Endodermal cell (in vitro differentiated cells): ENCODE data around the gene C1orf174. TPM values are rescaled to one million over a fixed set of nuclear protein-coding genes. Genes with fewer than 3 reads are reported as not detected.

Experiments
- DNase-seq: peaks from one replicate; pipeline ENCODE4 v3.0.0-alpha.2; 2017
- H3K27ac ChIP-seq: 2 replicates; pipeline ENCODE4 v1.5.1; 2013; ENCODE audit warnings: mild to moderate bottlenecking, low read depth, low read length, moderate library complexity
- H3K27me3 ChIP-seq: 2 replicates; pipeline ENCODE4 v1.6.1; 2013; ENCODE audit warnings: mild to moderate bottlenecking, low read length, moderate library complexity; ENCODE audit not compliant: insufficient read depth, control insufficient read depth, poor library complexity, severe bottlenecking
- H3K36me3 ChIP-seq: 2 replicates; pipeline ENCODE4 v1.7.0; 2013; ENCODE audit warnings: mild to moderate bottlenecking, low read length, moderate library complexity; ENCODE audit not compliant: control insufficient read depth, insufficient read depth
- H3K4me1 ChIP-seq: one replicate; pipeline ENCODE4 v1.7.0; 2013; ENCODE audit warnings: low read length; ENCODE audit not compliant: control insufficient read depth, insufficient read depth
- H3K4me3 ChIP-seq: 2 replicates; pipeline ENCODE4 v1.5.1; 2013; ENCODE audit warnings: mild to moderate bottlenecking, low read length, moderate library complexity
- H3K9ac ChIP-seq: 2 replicates; pipeline ENCODE4 v1.6.1; 2013; ENCODE audit warnings: mild to moderate bottlenecking, low read length, moderate library complexity; ENCODE audit not compliant: poor library complexity, severe bottlenecking; ENCODE audit errors: extremely low read depth
- H3K9me3 ChIP-seq: 2 replicates; pipeline ENCODE4 v1.6.1; 2013; ENCODE audit warnings: mild to moderate bottlenecking, low read length, moderate library complexity; ENCODE audit not compliant: control insufficient read depth
- H3K27ac Mint-ChIP-seq: 2 replicates; pipeline ENCODE4 v1.8.0; 2020; ENCODE audit warnings: mixed read lengths
- H3K27me3 Mint-ChIP-seq: 2 replicates; pipeline ENCODE4 v1.8.0; 2021; ENCODE audit warnings: mild to moderate bottlenecking, mixed read lengths; ENCODE audit not compliant: insufficient read depth
- H3K36me3 Mint-ChIP-seq: 2 replicates; pipeline ENCODE4 v1.8.0; 2020; ENCODE audit warnings: low read depth, mixed read lengths
- H3K4me1 Mint-ChIP-seq: 2 replicates; pipeline ENCODE4 v1.8.0; 2020; ENCODE audit warnings: mixed read lengths
- H3K4me3 Mint-ChIP-seq: 2 replicates; pipeline ENCODE4 v1.8.0; 2020; ENCODE audit warnings: mild to moderate bottlenecking, moderate library complexity, mixed read lengths
- H3K9me3 Mint-ChIP-seq: 2 replicates; pipeline ENCODE4 v1.8.0; 2020; ENCODE audit warnings: mild to moderate bottlenecking, mixed read lengths
- WGBS, 2 experiments: methylation state at CpG; one replicate each; pipeline versions ENCODE4 v1.1.5 to v1.1.7; 2013; ENCODE audit warnings: missing lambda C conversion rate in 2 of 2, mixed read lengths in 1 of 2; ENCODE audit not compliant: insufficient coverage in 1 of 2, insufficient read length in 1 of 2; 5-methylcytosine and 5-hydroxymethylcytosine counted together
- total RNA-seq, 2 donors: library from RNA; stranded (reverse); fragmentation: NEBNext Ultra II Directional in 1 of 2; extraction: Animal tissue kit (Norgen Biotek cat#: 25700) in 1 of 2; gene quantifications; 2 replicates in 1 of 2; 3 replicates in 1 of 2; pipeline ENCODE4 v1.2.1, GENCODE V29; 2021
- TF ChIP-seq, protein P1 (sequence below): fragments of 200-600 bp; sonication (generic); conservative IDR thresholded peaks from 2 replicates; pipeline ENCODE4 v1.5.0; 2021; ENCODE audit warnings: antibody characterized with exemption, mild to moderate bottlenecking

The C1orf174 gene
- total RNA-seq, 2 donors from 2014 or later: 28.4 to 38.4 TPM

DNA sequence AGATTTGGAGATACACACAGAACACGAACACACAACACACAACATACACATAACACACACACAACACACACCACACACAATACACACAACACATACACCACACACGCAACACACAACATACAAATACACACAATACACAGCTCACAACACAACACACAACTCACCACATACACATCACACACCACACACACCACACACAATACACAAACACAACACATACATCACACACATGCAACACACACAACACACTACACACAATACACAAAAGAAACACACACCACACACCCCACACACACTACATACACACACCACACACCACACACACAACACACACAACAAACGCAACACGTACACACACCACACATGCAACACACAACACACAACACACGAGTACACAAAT lies 29.1 kb upstream of the C1orf174 start:
- no peak overlapping the region for H3K4me3 Mint-ChIP-seq
- DNase-seq: no peak
- no peaks in the 10 kb centered on the region for H3K4me1 ChIP-seq
- TF ChIP-seq, protein P1, sequence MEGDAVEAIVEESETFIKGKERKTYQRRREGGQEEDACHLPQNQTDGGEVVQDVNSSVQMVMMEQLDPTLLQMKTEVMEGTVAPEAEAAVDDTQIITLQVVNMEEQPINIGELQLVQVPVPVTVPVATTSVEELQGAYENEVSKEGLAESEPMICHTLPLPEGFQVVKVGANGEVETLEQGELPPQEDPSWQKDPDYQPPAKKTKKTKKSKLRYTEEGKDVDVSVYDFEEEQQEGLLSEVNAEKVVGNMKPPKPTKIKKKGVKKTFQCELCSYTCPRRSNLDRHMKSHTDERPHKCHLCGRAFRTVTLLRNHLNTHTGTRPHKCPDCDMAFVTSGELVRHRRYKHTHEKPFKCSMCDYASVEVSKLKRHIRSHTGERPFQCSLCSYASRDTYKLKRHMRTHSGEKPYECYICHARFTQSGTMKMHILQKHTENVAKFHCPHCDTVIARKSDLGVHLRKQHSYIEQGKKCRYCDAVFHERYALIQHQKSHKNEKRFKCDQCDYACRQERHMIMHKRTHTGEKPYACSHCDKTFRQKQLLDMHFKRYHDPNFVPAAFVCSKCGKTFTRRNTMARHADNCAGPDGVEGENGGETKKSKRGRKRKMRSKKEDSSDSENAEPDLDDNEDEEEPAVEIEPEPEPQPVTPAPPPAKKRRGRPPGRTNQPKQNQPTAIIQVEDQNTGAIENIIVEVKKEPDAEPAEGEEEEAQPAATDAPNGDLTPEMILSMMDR: no peak
- no peak overlapping the region for H3K27ac Mint-ChIP-seq
- H3K27ac ChIP-seq: no peak overlapping the region
- H3K27me3 ChIP-seq: no peaks in the 10 kb centered on the region
- WGBS, 2 experiments: 43% methylated on average over 5 of the region's 5 CpGs; no CpG with 5 or more reads in 1 of the 2 experiments
- peaks cover 4% of the 10 kb centered on the region for H3K9me3 Mint-ChIP-seq
- no peak overlapping the region for H3K9ac ChIP-seq
- no peaks in the 10 kb centered on the region for H3K36me3 ChIP-seq
- H3K36me3 Mint-ChIP-seq: no peaks in the 10 kb centered on the region
- H3K27me3 Mint-ChIP-seq: no peaks in the 10 kb centered on the region
- no peak overlapping the region for H3K4me3 ChIP-seq
- peaks cover 11% of the 10 kb centered on the region for H3K9me3 ChIP-seq
- peaks cover 11% of the 10 kb centered on the region for H3K4me1 Mint-ChIP-seq

DNA sequence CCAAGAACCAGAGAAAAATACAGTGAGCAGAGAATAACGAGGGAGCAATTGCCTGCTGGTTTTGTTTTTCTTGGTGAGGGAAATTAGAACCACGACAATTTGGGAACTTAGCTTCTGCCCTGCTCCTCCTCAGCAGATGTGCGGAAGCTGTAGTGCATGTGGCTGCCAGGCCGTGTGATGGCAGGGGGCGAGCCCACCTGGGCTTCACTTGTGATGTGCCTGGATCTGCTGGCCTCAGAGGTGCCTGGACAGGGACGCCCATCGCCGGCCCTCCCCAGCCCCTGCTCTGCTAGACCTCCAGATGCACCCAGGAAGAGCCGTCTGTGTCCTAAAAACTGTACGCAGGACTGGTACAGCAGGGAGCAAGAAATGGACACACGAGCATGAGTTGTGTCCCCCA lies 28.5 kb upstream of the C1orf174 start:
- no peak overlapping the region for H3K4me3 ChIP-seq
- Mint-ChIP-seq H3K27ac (no peak overlapping the region), H3K4me1 (peaks cover 11% of the 10 kb centered on the region), H3K36me3 (no peaks in the 10 kb centered on the region), H3K27me3 (no peaks in the 10 kb centered on the region), H3K4me3 (no peak overlapping the region), H3K9me3 (peaks cover 4% of the 10 kb centered on the region)
- no peaks in the 10 kb centered on the region for H3K4me1 ChIP-seq
- DNase-seq: no peak
- no peak overlapping the region for H3K27ac ChIP-seq
- TF ChIP-seq, protein P1: no peak
- no peaks in the 10 kb centered on the region for H3K36me3 ChIP-seq
- no peaks in the 10 kb centered on the region for H3K27me3 ChIP-seq
- H3K9ac ChIP-seq: no peak overlapping the region
- peaks cover 11% of the 10 kb centered on the region for H3K9me3 ChIP-seq
- 78 to 91% methylated on average over 8 to 11 of the region's 11 CpGs for WGBS, 2 experiments

DNA sequence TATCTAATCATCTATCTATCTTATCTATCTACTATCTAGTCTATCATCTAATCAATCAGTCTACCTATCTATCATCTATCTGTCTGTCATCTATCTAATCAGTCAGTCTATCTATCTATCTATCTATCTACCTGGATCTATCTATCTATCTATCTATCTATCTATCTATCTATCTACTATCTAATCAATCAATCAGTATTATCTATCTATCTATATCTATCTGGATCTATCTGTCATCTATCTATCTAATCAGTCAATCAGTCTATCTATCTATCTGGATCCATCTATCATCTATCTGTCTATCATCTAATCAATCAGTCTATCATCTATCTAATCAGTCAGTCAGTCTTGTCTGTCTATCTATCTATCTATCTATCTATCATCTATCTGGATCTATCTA lies 26.9 kb upstream of the C1orf174 start:
- DNase-seq: no peak
- Histone ChIP-seq H3K4me3 (no peak overlapping the region), H3K36me3 (no peaks in the 10 kb centered on the region), H3K27me3 (no peaks in the 10 kb centered on the region), H3K4me1 (no peaks in the 10 kb centered on the region), H3K9ac (no peak overlapping the region), H3K27ac (no peak overlapping the region), H3K9me3 (peaks cover 11% of the 10 kb centered on the region)
- H3K4me1 Mint-ChIP-seq: peaks cover 6% of the 10 kb centered on the region
- H3K27me3 Mint-ChIP-seq: no peaks in the 10 kb centered on the region
- no peak overlapping the region for H3K4me3 Mint-ChIP-seq
- TF ChIP-seq, protein P1: no peak
- H3K36me3 Mint-ChIP-seq: no peaks in the 10 kb centered on the region
- no peak overlapping the region for H3K27ac Mint-ChIP-seq
- peaks cover 4% of the 10 kb centered on the region for H3K9me3 Mint-ChIP-seq
